Lung (tissue), 12 donors: Measurements from ENCODE around the gene RAD18. TPM values are rescaled to one million over a fixed set of nuclear protein-coding genes. Genes with fewer than 3 reads are reported as not detected.

Experiments used
- ATAC-seq: fragments of 200-7000 bp; cut with Tn5 transposase; one replicate; pipeline ENCODE4 v1.9.1; 2020; ENCODE audit warnings: moderate number of reproducible peaks; ENCODE audit not compliant: insufficient read depth, low FRiP score
- DNase-seq, 3 donors: peaks; one replicate each; pipeline ENCODE4 v3.0.0-alpha.2; 2013 to 2017
- H3K27ac ChIP-seq, 2 donors: one replicate each; pipeline ENCODE4 v1.5.1; 2013; ENCODE audit warnings: mild to moderate bottlenecking in 2 of 2, moderate library complexity in 2 of 2, control low read depth in 1 of 2, inconsistent platforms in 1 of 2, low read depth in 1 of 2, low read length in 1 of 2
- H3K27me3 ChIP-seq, 3 donors: one replicate each; pipeline ENCODE4 v1.5.1; 2013; ENCODE audit warnings: low read length in 2 of 3; ENCODE audit not compliant: control insufficient read depth in 3 of 3, insufficient read depth in 3 of 3
- H3K36me3 ChIP-seq, 4 donors: one replicate each; pipeline ENCODE4 v1.5.1; 2013; ENCODE audit warnings: low read length in 4 of 4, mild to moderate bottlenecking in 1 of 4, moderate library complexity in 1 of 4; ENCODE audit not compliant: control insufficient read depth in 4 of 4, insufficient read depth in 4 of 4
- H3K4me1 ChIP-seq, 5 donors: one replicate each; pipeline ENCODE4 v1.5.1; 2013; ENCODE audit warnings: low read length in 5 of 5, mild to moderate bottlenecking in 2 of 5, moderate library complexity in 1 of 5; ENCODE audit not compliant: control insufficient read depth in 5 of 5, insufficient read depth in 5 of 5
- H3K4me3 ChIP-seq: one replicate; pipeline ENCODE4 v1.5.1; 2013; ENCODE audit warnings: mild to moderate bottlenecking, control low read depth, moderate library complexity
- H3K9ac ChIP-seq, 2 donors: one replicate each; pipeline ENCODE4 v1.5.1; 2013; ENCODE audit warnings: low read length in 2 of 2, control low read depth in 1 of 2; ENCODE audit not compliant: insufficient read depth in 1 of 2
- H3K9me3 ChIP-seq, 4 donors: one replicate each; pipeline ENCODE4 v1.5.1; 2013; ENCODE audit warnings: low read length in 3 of 4, mild to moderate bottlenecking in 1 of 4, moderate library complexity in 1 of 4; ENCODE audit not compliant: control insufficient read depth in 4 of 4, insufficient read depth in 3 of 4
- CTCF ChIP-seq: IDR thresholded peaks from 2 replicates; pipeline ENCODE4 v1.5.1; 2012; ENCODE audit warnings: mild to moderate bottlenecking; ENCODE audit errors: control extremely low read depth, extremely low read depth
- WGBS, 2 donors: extraction: QIAGEN DNeasy Blood & Tissue Kit; methylation state at CpG; one replicate each; pipeline ENCODE4 v1.1.7; 2013; 5-methylcytosine and 5-hydroxymethylcytosine counted together
- polyA plus RNA-seq, 2 donors: library from polyadenylated mRNA; stranded (reverse); fragments of 200-250 nt; gene quantifications; one replicate each; pipeline ENCODE4 v1.2.1, GENCODE V29; 2013
- total RNA-seq, 2 donors: library from RNA; depleted of rRNA in 1 of 2; stranded (reverse); fragments of >200 nt in 1 of 2; gene quantifications; one replicate each; pipeline ENCODE4 v1.2.1, GENCODE V29; 2014 to 2021
- donor health status: control.
- donor health status: control.
- donor health status: Bipolar disorder and iron deficiency.
- donor health status: healthy.
- donor health status: DM: yes; HTN: yes; CAD: no.

The RAD18 gene
- total and polyA plus RNA-seq, 4 donors = 2.1 to 23.6 (median 6.3) TPM

GRCh38 chr3:8987645-8988383, 24.5 kb upstream of the RAD18 start:
- peak; percentile 63 for ATAC-seq
- TF ChIP-seq CTCF = peak; percentile 51
- Histone ChIP-seq H3K9me3 (no peaks in the 10 kb centered on the region), H3K36me3 (peaks cover 0 to 14% (median 5%) of the 10 kb centered on the region in 4 donors), H3K9ac (no peak overlapping the region), H3K4me1 (peaks cover 0 to 36% (median 18%) of the 10 kb centered on the region in 5 donors), H3K27me3 (no peaks in the 10 kb centered on the region), H3K27ac (no peak overlapping the region), H3K4me3 (no peak overlapping the region)
- peak; percentile 86 to 90 (median 86) for DNase-seq
- WGBS, 2 donors = 21 to 24% methylated on average over 15 of the region's 15 CpGs

GRCh38 chr3:8987226-8987625, 24.0 kb upstream of the RAD18 start:
- Histone ChIP-seq H3K4me3 (no peak overlapping the region), H3K4me1 (peaks cover 0 to 41% (median 24%) of the 10 kb centered on the region in 5 donors), H3K9ac (no peak overlapping the region), H3K36me3 (peaks cover 0 to 12% (median 2%) of the 10 kb centered on the region in 4 donors), H3K27ac (no peak overlapping the region), H3K27me3 (no peaks in the 10 kb centered on the region), H3K9me3 (no peaks in the 10 kb centered on the region)
- TF ChIP-seq CTCF = no peak
- no peak for ATAC-seq
- DNase-seq = no peak
- WGBS, 2 donors = 79 to 82% methylated on average over 6 of the region's 6 CpGs

- Histone ChIP-seq H3K27ac (no peak overlapping the region), H3K27me3 (no peaks in the 10 kb centered on the region), H3K4me1 (peaks cover 0 to 41% (median 23%) of the 10 kb centered on the region in 5 donors), H3K9me3 (no peaks in the 10 kb centered on the region), H3K36me3 (peaks cover 0 to 12% (median under 1%) of the 10 kb centered on the region in 4 donors), H3K9ac (no peak overlapping the region), H3K4me3 (no peak overlapping the region)
- ATAC-seq = no peak
- no peak for TF ChIP-seq CTCF
- DNase-seq = no peak
- 88 to 91% methylated on average over 6 of the region's 6 CpGs for WGBS, 2 donors
These were observed 23.5 kb upstream of the RAD18 start for GRCh38 chr3:8986741-8987140.
